ENCODE measurements around the gene TMEM266.

Gene TMEM266

GRCh38 chr15:76070921-76071635 lies 11.3 kb downstream of the TMEM266 start:
- DNase-seq = no peak

- DNase-seq = no peak
Measured at GRCh38 chr15:76071806-76072205, 12.0 kb downstream of the TMEM266 start.

- no peak for DNase-seq
Measured at GRCh38 chr15:76073554-76073953, 13.8 kb downstream of the TMEM266 start.

- no peak for DNase-seq
Measured at GRCh38 chr15:76075046-76075445, 15.3 kb downstream of the TMEM266 start.

- DNase-seq = no peak
Measured at GRCh38 chr15:76078285-76078877, 18.6 kb downstream of the TMEM266 start.

GRCh38 chr15:76084256-76084655 lies 24.5 kb downstream of the TMEM266 start:
- no peak for DNase-seq

- no peak for DNase-seq
Measured at GRCh38 chr15:76098685-76099084, 38.9 kb downstream of the TMEM266 start.

- no peak for DNase-seq
Measured at GRCh38 chr15:76099388-76099787, 39.6 kb downstream of the TMEM266 start.

GRCh38 chr15:76100361-76100760 lies 40.6 kb downstream of the TMEM266 start:
- DNase-seq = no peak

GRCh38 chr15:76101655-76102054 lies 41.9 kb downstream of the TMEM266 start:
- no peak for DNase-seq

- no peak for DNase-seq
Measured at GRCh38 chr15:76105391-76105790, 45.6 kb downstream of the TMEM266 start.

GRCh38 chr15:76105911-76106310 lies 46.1 kb downstream of the TMEM266 start:
- DNase-seq = no peak

- DNase-seq = no peak
Measured at GRCh38 chr15:76107169-76107568, 47.4 kb downstream of the TMEM266 start.

- no peak for DNase-seq
Measured at GRCh38 chr15:76108021-76108723, 48.4 kb downstream of the TMEM266 start.

- DNase-seq = no peak
Measured at GRCh38 chr15:76109046-76109445, 49.3 kb downstream of the TMEM266 start.

- no peak for DNase-seq
Measured at GRCh38 chr15:76114561-76114960, 54.8 kb downstream of the TMEM266 start.

GRCh38 chr15:76116138-76116885 lies 56.5 kb downstream of the TMEM266 start:
- DNase-seq = no peak

- no peak for DNase-seq
Measured at GRCh38 chr15:76117181-76117580, 57.4 kb downstream of the TMEM266 start.

GRCh38 chr15:76118767-76119166 lies 59.0 kb downstream of the TMEM266 start:
- no peak for DNase-seq

GRCh38 chr15:76123031-76123430 lies 63.2 kb downstream of the TMEM266 start:
- no peak for DNase-seq

- no peak for DNase-seq
Measured at GRCh38 chr15:76127169-76127568, 67.4 kb downstream of the TMEM266 start.

GRCh38 chr15:76127880-76128279 lies 68.1 kb downstream of the TMEM266 start:
- no peak for DNase-seq

GRCh38 chr15:76134537-76134936 lies 74.8 kb downstream of the TMEM266 start:
- no peak for DNase-seq

Data from left hindlimb (tissue), 1 donor.